HepG2 (cell line): Measurements from ENCODE around the gene FAM32A. TPM values are rescaled to one million over a fixed set of nuclear protein-coding genes. Genes with fewer than 3 reads are reported as not detected.

ENCODE experiments used
- ATAC-seq: fragments of 200-7000 bp; cut with Tn5 transposase; 3 replicates; pipeline ENCODE4 v1.9.1; 2020; ENCODE audit warnings: mild to moderate bottlenecking, moderate library complexity
- BruUV-seq: library from RNA; stranded (reverse); fragments of 400-500 nt; replicated peaks from 2 replicates; lab custom pipeline; 2021; lab: Mats Ljungman, UMichigan
- CTCF ChIA-PET: fragments of 300-600 bp; formaldehyde crosslinking; extraction: SDS; loops from one replicate; lab custom pipeline; 2021; ENCODE audit warnings: low total read pairs, inconsistent platforms, low intra/inter-chr PET ratio; lab: Yijun Ruan, JAX
- POLR2A ChIA-PET: fragments of 350-600 bp; sonication (Branson Sonifier 250); formaldehyde crosslinking; loops from one replicate; lab custom pipeline; 2020; ENCODE audit warnings: antibody characterized with exemption, inconsistent platforms; lab: Yijun Ruan, JAX
- DNase-seq: peaks from one replicate; pipeline ENCODE4 v3.0.0-alpha.2; 2015; ENCODE audit warnings: low spot score
- FAIRE-seq: peaks from 3 replicates; lab custom pipeline; 2011; peaks lifted over from hg19 to GRCh38; lab: Jason Lieb, UNC
- H2AFZ ChIP-seq: one replicate; pipeline ENCODE4 v1.6.1; 2011; ENCODE audit warnings: low read length, inconsistent platforms
- H3K27ac ChIP-seq: fragments of 300-600 bp; 3 replicates; pipeline ENCODE4 v1.8.0; 2011; ENCODE audit warnings: mixed run types, mild to moderate bottlenecking, mixed read lengths, low read length, inconsistent platforms; ENCODE audit not compliant: insufficient read depth; ENCODE audit errors: extremely low read length
- H3K27me3 ChIP-seq, 2 experiments: fragments of 200-600 bp in 1 of 2; 2 replicates in 1 of 2; 3 replicates in 1 of 2; pipeline versions ENCODE4 v1.6.0 to v1.8.0; 2011; ENCODE audit warnings: low read length in 2 of 2, mild to moderate bottlenecking in 2 of 2, moderate library complexity in 2 of 2, inconsistent platforms in 1 of 2; ENCODE audit not compliant: insufficient read depth in 2 of 2, control insufficient read depth in 1 of 2
- H3K36me3 ChIP-seq, 2 experiments: fragments of 200-600 bp in 1 of 2; replicated peaks in 1 of 2; 2 replicates in 1 of 2; 3 replicates in 1 of 2; pipeline versions ENCODE4 v1.5.1 to v1.8.0; 2011; ENCODE audit warnings: low read length in 2 of 2, inconsistent platforms in 1 of 2; ENCODE audit not compliant: insufficient read depth in 2 of 2, control insufficient read depth in 1 of 2
- H3K4me1 ChIP-seq: 2 replicates; pipeline ENCODE4 v1.5.1; 2012; ENCODE audit warnings: low read length, inconsistent platforms; ENCODE audit not compliant: insufficient read depth
- H3K4me2 ChIP-seq: 2 replicates; pipeline ENCODE4 v1.6.0; 2011; ENCODE audit warnings: low read depth, low read length, inconsistent platforms
- H3K4me3 ChIP-seq, 3 experiments: fragments of 200-600 bp in 1 of 3; sonication (generic), shearing (Covaris generic) in 1 of 3; replicated peaks in 1 of 3; 2 replicates each; pipeline ENCODE4 v1.5.1; 2011 to 2016; ENCODE audit warnings: low read length in 3 of 3, inconsistent platforms in 2 of 3, low read depth in 2 of 3, mild to moderate bottlenecking in 2 of 3, control low read depth in 1 of 3, mixed read lengths in 1 of 3; ENCODE audit not compliant: insufficient read depth in 1 of 3
- H3K79me2 ChIP-seq: one replicate; pipeline ENCODE4 v1.6.1; 2011; ENCODE audit warnings: low read length, inconsistent platforms; ENCODE audit not compliant: insufficient read depth
- H3K9ac ChIP-seq: 2 replicates; pipeline ENCODE4 v1.6.0; 2011; ENCODE audit warnings: mild to moderate bottlenecking, low read depth, low read length, inconsistent platforms; ENCODE audit not compliant: insufficient read depth
- H3K9me3 ChIP-seq: 2 replicates; pipeline ENCODE4 v1.5.1; 2012; ENCODE audit warnings: mild to moderate bottlenecking, low read length
- H4K20me1 ChIP-seq: 2 replicates; pipeline ENCODE4 v1.6.0; 2011; ENCODE audit warnings: inconsistent platforms, mild to moderate bottlenecking, low read length, moderate library complexity; ENCODE audit not compliant: insufficient read depth
- HOXA5 ChIP-seq: sonication (generic); formaldehyde crosslinking; IDR thresholded peaks from 2 replicates; pipeline ENCODE4 v1.4.0; 2020; ENCODE audit warnings: missing genetic modification reagents
- MAFF ChIP-seq: IDR thresholded peaks from 2 replicates; pipeline ENCODE4 v1.6.1; 2011; ENCODE audit warnings: low read depth, low read length, improper control_type of control experiment
- SNAPC2 ChIP-seq: sonication (generic); formaldehyde crosslinking; IDR thresholded peaks from 2 replicates; pipeline ENCODE4 v1.8.1; 2022; ENCODE audit warnings: mild to moderate bottlenecking, missing genetic modification reagents
- SRF ChIP-seq: IDR thresholded peaks from 2 replicates; pipeline ENCODE4 v1.6.1; 2011; ENCODE audit warnings: mild to moderate bottlenecking, low read depth, low read length, moderate library complexity
- ZBTB39 ChIP-seq: sonication (generic); formaldehyde crosslinking; IDR thresholded peaks from 2 replicates; pipeline ENCODE4 v1.5.0; 2020; ENCODE audit warnings: missing genetic modification reagents
- ZIK1 ChIP-seq: sonication (generic); formaldehyde crosslinking; IDR thresholded peaks from 2 replicates; pipeline ENCODE4 v1.5.0; 2020; ENCODE audit warnings: mild to moderate bottlenecking, low read depth, missing genetic modification reagents, borderline replicate concordance
- ZMAT3 ChIP-seq: sonication (generic); formaldehyde crosslinking; conservative IDR thresholded peaks from 2 replicates; pipeline ENCODE4 v1.7.0; 2021; ENCODE audit warnings: missing genetic modification reagents
- ZNF274 ChIP-seq: sonication (generic); formaldehyde crosslinking; IDR thresholded peaks from 2 replicates; pipeline ENCODE4 v1.5.1; 2020; ENCODE audit warnings: mild to moderate bottlenecking, missing genetic modification reagents
- ZNF337 ChIP-seq: sonication (generic); formaldehyde crosslinking; IDR thresholded peaks from 2 replicates; pipeline ENCODE4 v1.5.1; 2020; ENCODE audit warnings: missing genetic modification reagents, low read depth, mild to moderate bottlenecking, borderline replicate concordance
- ZNF33A ChIP-seq: sonication (generic); formaldehyde crosslinking; IDR thresholded peaks from 2 replicates; pipeline ENCODE4 v1.5.1; 2020; ENCODE audit warnings: missing genetic modification reagents, mild to moderate bottlenecking, moderate library complexity, borderline replicate concordance
- ZNF44 ChIP-seq: sonication (generic); formaldehyde crosslinking; IDR thresholded peaks from 2 replicates; pipeline ENCODE4 v1.5.1; 2020; ENCODE audit warnings: mild to moderate bottlenecking, missing genetic modification reagents
- ZNF609 ChIP-seq: sonication (generic); formaldehyde crosslinking; IDR thresholded peaks from 2 replicates; pipeline ENCODE4 v1.4.0; 2020; ENCODE audit warnings: mild to moderate bottlenecking, missing genetic modification reagents, borderline replicate concordance
- ZNF784 ChIP-seq: sonication (generic); formaldehyde crosslinking; IDR thresholded peaks from 2 replicates; pipeline ENCODE4 v1.5.1; 2020; ENCODE audit warnings: missing genetic modification reagents, mild to moderate bottlenecking, borderline replicate concordance
- ZNF790 ChIP-seq: sonication (generic); formaldehyde crosslinking; IDR thresholded peaks from 2 replicates; pipeline ENCODE4 v1.8.0; 2022; ENCODE audit warnings: missing genetic modification reagents, mild to moderate bottlenecking, borderline replicate concordance
- ZSCAN21 ChIP-seq: sonication (generic); formaldehyde crosslinking; IDR thresholded peaks from 2 replicates; pipeline ENCODE4 v1.8.0; 2022; ENCODE audit warnings: mild to moderate bottlenecking, missing genetic modification reagents, moderate library complexity, borderline replicate concordance
- ZSCAN5A ChIP-seq: sonication (generic); formaldehyde crosslinking; IDR thresholded peaks from 2 replicates; pipeline ENCODE4 v1.8.0; 2022; ENCODE audit warnings: mild to moderate bottlenecking, missing genetic modification reagents, borderline replicate concordance
- WGBS: methylation state at CpG from one replicate; pipeline ENCODE4 v1.1.6; 2017; ENCODE audit warnings: low lambda C conversion rate; 5-methylcytosine and 5-hydroxymethylcytosine counted together
- in situ Hi-C: cut with HindIII; loops from 2 replicates; pipeline ENCODE4 v1.10.0; 2017; ENCODE audit warnings: low pct_unique_long_range_greater_than_20kb; ENCODE audit not compliant: extremely low pct_ligation_motif_present
- intact Hi-C: fragments of 100-400 bp; cut with micrococcal nuclease; formaldehyde crosslinking; loops from one replicate; pipeline ENCODE4 v1.10.0; 2022; ENCODE audit not compliant: unreplicated experiment
- polyA plus RNA-seq, 8 experiments: library from polyadenylated mRNA; depleted of rRNA in 3 of 8; stranded (reverse) in 7 of 8; unstranded in 1 of 8; fragments of >200 nt; fragmentation: Illumina TruSeq in 4 of 8; extraction: Trizol in 4 of 8; gene quantifications; 2 replicates each; pipeline versions ENCODE4 v1.2.1 to v1.2.3, GENCODE V29; 2011 to 2016; ENCODE audit warnings: low read depth in 4 of 8, missing spikeins in 1 of 8, mixed read lengths in 1 of 8; ENCODE audit not compliant: insufficient read depth in 1 of 8
- total RNA-seq, 5 experiments: library from RNA; depleted of rRNA; stranded (reverse); fragments of >200 nt; fragmentation: Illumina TruSeq; extraction: Trizol; gene quantifications; 2 replicates each; pipeline ENCODE4 v1.2.3, GENCODE V29; 2016; ENCODE audit warnings: low read depth in 1 of 5

FAM32A gene
- total and polyA plus RNA-seq, 2 of the 13 experiments (the other 11 are each of a cell fraction or from before 2014, with no cell fraction given) = 85.8 to 86.2 TPM

- in situ Hi-C loops (loop anchor here (25.0 kb wide), 1 partner anchor 525 kb away; the partner anchor contains the start of gene CYP4F3), intact Hi-C loops (no loop called here)
- H3K27ac ChIP-seq = no peak overlapping the region
- no peak overlapping the region for H3K9ac ChIP-seq
- H3K79me2 ChIP-seq = no peaks in the 10 kb centered on the region
- H3K4me1 ChIP-seq = peaks cover 31% of the 10 kb centered on the region
- no peak overlapping the region for H3K4me2 ChIP-seq
- no peaks in the 10 kb centered on the region for H4K20me1 ChIP-seq
- FAIRE-seq = no peak
- no peak overlapping the region for H3K4me3 ChIP-seq
- H3K27me3 ChIP-seq = no peaks in the 10 kb centered on the region
- ATAC-seq = no peak
- ChIA-PET POLR2A (no interaction called here), CTCF (no interaction called here)
- DNase-seq = no peak
- no peaks in the 10 kb centered on the region for H3K9me3 ChIP-seq
- WGBS = 33% methylated on average over 3 of the region's 3 CpGs
- no peak overlapping the region for H2AFZ ChIP-seq
- no TSS peak for BruUV-seq
- H3K36me3 ChIP-seq = no peaks in the 10 kb centered on the region
- no peak for TF ChIP-seq ZIK1 (CRISPR knock-in tag)
- no peak for TF ChIP-seq ZNF44 (CRISPR knock-in tag)
- TF ChIP-seq MAFF = no peak
- no peak for TF ChIP-seq ZNF790 (CRISPR knock-in tag)
- no peak for TF ChIP-seq HOXA5 (CRISPR knock-in tag)
- no peak for TF ChIP-seq SRF
- no peak for TF ChIP-seq ZNF274 (CRISPR knock-in tag)
- no peak for TF ChIP-seq ZSCAN21 (CRISPR knock-in tag)
- TF ChIP-seq ZNF609 (CRISPR knock-in tag) = no peak
- TF ChIP-seq ZMAT3 (CRISPR knock-in tag) = no peak
- TF ChIP-seq SNAPC2 (CRISPR knock-in tag) = no peak
- TF ChIP-seq ZBTB39 (CRISPR knock-in tag) = no peak
- no peak for TF ChIP-seq ZNF337 (CRISPR knock-in tag)
- TF ChIP-seq ZNF784 (CRISPR knock-in tag) = no peak
- TF ChIP-seq ZNF33A (CRISPR knock-in tag) = no peak
- TF ChIP-seq ZSCAN5A = no peak
Observed at GRCh38 chr19:16161840-16162239, 23.4 kb upstream of the FAM32A start.
